B cell (primary cell): ENCODE data around the gene CDYL. TPM values are rescaled to one million over a fixed set of nuclear protein-coding genes. Genes with fewer than 3 reads are reported as not detected.
A peak's percentile ranks its signal among the peaks of the same experiment; 100 is the strongest.

Experiments used
- ATAC-seq: fragments of 200-7000 bp; cut with Tn5 transposase; one replicate; pipeline ENCODE4 v1.10.0; 2021; ENCODE audit warnings: low read depth, mild to moderate bottlenecking, moderate number of reproducible peaks, moderate library complexity
- CTCF ChIA-PET: fragments of 350-600 bp; sonication (Branson Sonifier 250); formaldehyde crosslinking; loops from one replicate; lab custom pipeline; 2021; ENCODE audit warnings: antibody characterized with exemption, inconsistent platforms; lab: Charles Lee
- POLR2A ChIA-PET: fragments of 350-600 bp; sonication (Branson Sonifier 250); formaldehyde crosslinking; loops from one replicate; lab custom pipeline; 2021; ENCODE audit warnings: antibody characterized with exemption; lab: Charles Lee
- DNase-seq: peaks from one replicate; pipeline ENCODE4 v3.0.0; 2013
- H2AFZ ChIP-seq: 2 replicates; pipeline ENCODE4 v1.6.1; 2012; ENCODE audit warnings: mild to moderate bottlenecking, low read depth, low read length; ENCODE audit not compliant: insufficient read depth, poor library complexity, severe bottlenecking
- H3K27ac ChIP-seq, 2 donors: 1 replicate in 1 of 2; 2 replicates in 1 of 2; pipeline ENCODE4 v1.5.1; 2012 to 2013; ENCODE audit warnings: low read length in 2 of 2, mild to moderate bottlenecking in 2 of 2, moderate library complexity in 1 of 2
- H3K27me3 ChIP-seq, 4 experiments: fragments of 200-600 bp in 1 of 4; sonication (generic) in 1 of 4; replicated peaks in 1 of 4; 1 replicate in 2 of 4; 2 replicates in 2 of 4; pipeline versions ENCODE4 v1.6.1 to v1.7.0; 2013 to 2016; ENCODE audit warnings: low read length in 3 of 4, mild to moderate bottlenecking in 2 of 4, mixed read lengths in 1 of 4, moderate library complexity in 1 of 4; ENCODE audit not compliant: insufficient read depth in 4 of 4, control insufficient read depth in 3 of 4; ENCODE audit errors: control extremely low read depth in 1 of 4
- H3K36me3 ChIP-seq, 2 experiments: replicated peaks in 1 of 2; 1 replicate in 1 of 2; 2 replicates in 1 of 2; pipeline versions ENCODE4 v1.6.1 to v1.7.1; 2013; ENCODE audit warnings: low read length in 1 of 2; ENCODE audit not compliant: insufficient read depth in 2 of 2, control insufficient read depth in 1 of 2; ENCODE audit errors: control extremely low read depth in 1 of 2, extremely low read depth in 1 of 2
- H3K4me1 ChIP-seq, 2 donors: fragments of 200-600 bp in 1 of 2; sonication (generic) in 1 of 2; 1 replicate in 1 of 2; 2 replicates in 1 of 2; pipeline versions ENCODE4 v1.5.1 to v1.6.1; 2013 to 2017; ENCODE audit warnings: low read length in 2 of 2; ENCODE audit not compliant: control insufficient read depth in 2 of 2, insufficient read depth in 2 of 2
- H3K4me2 ChIP-seq: replicated peaks from 2 replicates; pipeline ENCODE3; 2012; ENCODE audit warnings: mild to moderate bottlenecking, low read depth, low read length; ENCODE audit not compliant: poor library complexity, severe bottlenecking
- H3K4me3 ChIP-seq, 5 experiments: fragments of 200-600 bp in 1 of 5; sonication (generic) in 1 of 5; 1 replicate in 3 of 5; 2 replicates in 2 of 5; pipeline versions ENCODE4 v1.5.1 to v1.7.0; 2011 to 2016; ENCODE audit warnings: low read length in 4 of 5, mild to moderate bottlenecking in 4 of 5, low read depth in 2 of 5, control low read depth in 1 of 5, moderate library complexity in 1 of 5; ENCODE audit not compliant: insufficient read depth in 1 of 5; ENCODE audit errors: control extremely low read depth in 1 of 5, extremely low read depth in 1 of 5
- H3K79me2 ChIP-seq: fragments of 200-600 bp; sonication (generic); one replicate; pipeline ENCODE4 v1.6.0; 2016; ENCODE audit warnings: low read length; ENCODE audit not compliant: control insufficient read depth, insufficient read depth
- H3K9ac ChIP-seq: fragments of 200-600 bp; sonication (generic); 2 replicates; pipeline ENCODE4 v1.6.1; 2017; ENCODE audit warnings: mild to moderate bottlenecking, low read length, moderate library complexity
- H3K9me3 ChIP-seq, 3 donors: one replicate each; pipeline versions ENCODE4 v1.6.1 to v1.7.1; 2013; ENCODE audit warnings: low read length in 2 of 3; ENCODE audit not compliant: control insufficient read depth in 2 of 3, insufficient read depth in 1 of 3; ENCODE audit errors: control extremely low read depth in 1 of 3
- H4K20me1 ChIP-seq: 2 replicates; pipeline ENCODE4 v1.6.0; 2012; ENCODE audit warnings: mild to moderate bottlenecking, low read length; ENCODE audit not compliant: insufficient read depth, control insufficient read depth, poor library complexity, severe bottlenecking
- H3K27ac Mint-ChIP-seq: one replicate; pipeline ENCODE4 v1.8.0; 2021; ENCODE audit warnings: mixed read lengths
- H3K27me3 Mint-ChIP-seq: one replicate; pipeline ENCODE4 v1.8.0; 2021; ENCODE audit warnings: mixed read lengths
- H3K4me1 Mint-ChIP-seq: one replicate; pipeline ENCODE4 v1.8.0; 2021; ENCODE audit warnings: mixed read lengths
- H3K4me3 Mint-ChIP-seq: one replicate; pipeline ENCODE4 v1.8.0; 2021; ENCODE audit warnings: mixed read lengths
- H3K9me3 Mint-ChIP-seq: one replicate; pipeline ENCODE4 v1.8.0; 2022; ENCODE audit warnings: mixed read lengths; ENCODE audit not compliant: insufficient read depth
- CTCF ChIP-seq: fragments of 200-600 bp; IDR thresholded peaks from one replicate; pipeline ENCODE4 v1.8.0; 2022; ENCODE audit warnings: antibody characterized with exemption, mild to moderate bottlenecking
- EZH2 ChIP-seq: IDR thresholded peaks from 2 replicates; pipeline ENCODE4 v1.6.1; 2012; ENCODE audit warnings: borderline replicate concordance, low read depth, mild to moderate bottlenecking, moderate library complexity, low read length; ENCODE audit not compliant: insufficient read depth, poor library complexity, severe bottlenecking
- WGBS: methylation state at CpG from one replicate; pipeline ENCODE4 v1.1.5; 2013; ENCODE audit warnings: missing lambda C conversion rate; ENCODE audit not compliant: insufficient coverage; 5-methylcytosine and 5-hydroxymethylcytosine counted together
- intact Hi-C: fragments of 100-400 bp; cut with micrococcal nuclease; formaldehyde crosslinking; loops from one replicate; pipeline ENCODE4 v1.10.0; 2022
- polyA plus RNA-seq: library from polyadenylated mRNA; depleted of rRNA; stranded (reverse); fragments of >200 nt; gene quantifications from 2 replicates; pipeline ENCODE4 v1.2.3, GENCODE V29; 2012
- total RNA-seq, 2 donors: library from RNA; stranded (reverse); fragments of 120-200 nt in 1 of 2; gene quantifications; 1 replicate in 1 of 2; 2 replicates in 1 of 2; pipeline versions ENCODE4 v1.2.3 to v1.2.4, GENCODE V29; 2013 to 2022

Gene CDYL
- total and polyA plus RNA-seq, 2 donors (not counting 1 experiment from before 2014, with no cell fraction given) = 15.6 to 63.0 TPM

GRCh38 chr6:4814212-4814611 lies 38.0 kb downstream of the CDYL start:
- no peak for ATAC-seq
- Histone ChIP-seq H3K4me1 (peaks cover 29 to 34% of the 10 kb centered on the region in 2 donors), H3K9me3 (no peaks in the 10 kb centered on the region), H3K27me3 (no peaks in the 10 kb centered on the region), H3K36me3 (no peaks in the 10 kb centered on the region), H3K4me2 (peak overlapping the region; percentile 12), H3K79me2 (peaks cover 98% of the 10 kb centered on the region), H3K4me3 (no peak overlapping the region), H3K9ac (no peak overlapping the region), H3K27ac (no peak overlapping the region), H2AFZ (no peak overlapping the region), H4K20me1 (peaks cover 85% of the 10 kb centered on the region)
- DNase-seq = peak; percentile 20
- Mint-ChIP-seq H3K9me3 (peaks cover 5% of the 10 kb centered on the region), H3K27me3 (no peaks in the 10 kb centered on the region), H3K4me1 (peaks cover 65% of the 10 kb centered on the region), H3K27ac (no peak overlapping the region), H3K4me3 (peak overlapping the region; percentile 7)
- POLR2A ChIA-PET = no interaction called here
- intact Hi-C loops = no loop called here
- CTCF ChIA-PET = interaction anchor here (0.9 kb wide), 1 partner anchor 122 kb away, joined by 3 read pairs; no protein-coding TSS in a partner anchor
- TF ChIP-seq EZH2 (no peak), CTCF (no peak)

GRCh38 chr6:4814987-4815386 lies 38.8 kb downstream of the CDYL start:
- Histone ChIP-seq H3K4me2 (no peak overlapping the region), H3K4me3 (no peak overlapping the region), H3K27ac (no peak overlapping the region), H3K4me1 (peaks cover 33 to 36% of the 10 kb centered on the region in 2 donors), H3K9me3 (no peaks in the 10 kb centered on the region), H4K20me1 (peaks cover 90% of the 10 kb centered on the region), H3K27me3 (no peaks in the 10 kb centered on the region), H2AFZ (no peak overlapping the region), H3K79me2 (peaks cover 100% of the 10 kb centered on the region), H3K9ac (no peak overlapping the region), H3K36me3 (no peaks in the 10 kb centered on the region)
- DNase-seq = no peak
- Mint-ChIP-seq H3K27ac (no peak overlapping the region), H3K9me3 (peaks cover 3% of the 10 kb centered on the region), H3K27me3 (no peaks in the 10 kb centered on the region), H3K4me3 (no peak overlapping the region), H3K4me1 (peaks cover 71% of the 10 kb centered on the region)
- WGBS = no CpG with 5 or more reads among the region's 2 CpGs
- ATAC-seq = no peak
- no peak for TF ChIP-seq CTCF
- TF ChIP-seq EZH2 = no peak
- intact Hi-C loops = no loop called here
- CTCF ChIA-PET = interaction anchor here (1.0 kb wide), 1 partner anchor 25 kb away, joined by 3 read pairs; no protein-coding TSS in a partner anchor
- POLR2A ChIA-PET = no interaction called here
